Measurements from ENCODE around the gene C2orf15.

- TF ChIP-seq CTCF (optimal IDR thresholded peaks at IDR 0.05 in 1 of 3, IDR thresholded peaks at IDR 0.05 in 1 of 3, conservative IDR thresholded peaks at IDR 0.05 in 1 of 3; ENCODE audit: extremely low read depth in 1 of 3, insufficient read depth in 2 of 3, low read length in 3 of 3) (no peak), EZH2 (IDR thresholded peaks at IDR 0.05; ENCODE audit: low read length) (no peak)
Observed at GRCh38 chr2:99169534-99169933, 28.0 kb downstream of the C2orf15 start.
